CD4-positive, CD25-positive, alpha-beta regulatory T cell (primary cell): ENCODE results near the gene MEIS2. TPM values are rescaled to one million over a fixed set of nuclear protein-coding genes. Genes with fewer than 3 reads are reported as not detected.
A peak's percentile ranks its signal among the peaks of the same experiment; 100 is the strongest.

ENCODE experiments used
- ATAC-seq, 2 donors: fragments of 150-1000 bp; cut with Tn5 transposase; one replicate each; pipeline ENCODE4 v1.10.0; 2021; ENCODE audit warnings: low read depth in 2 of 2, moderate number of reproducible peaks in 2 of 2, moderate library complexity in 1 of 2
- DNase-seq, 3 donors: peaks; one replicate each; pipeline versions ENCODE4 v3.0.0 to v3.0.0-alpha.2; 2012 to 2022; ENCODE audit warnings: mixed read lengths in 1 of 3
- H3K27ac ChIP-seq: one replicate; pipeline ENCODE4 v1.7.0; 2013; ENCODE audit warnings: mild to moderate bottlenecking, low read length; ENCODE audit not compliant: insufficient read depth, poor library complexity, severe bottlenecking
- H3K27me3 ChIP-seq: one replicate; pipeline ENCODE4 v1.7.0; 2013; ENCODE audit warnings: low read length; ENCODE audit not compliant: control insufficient read depth, insufficient read depth
- H3K36me3 ChIP-seq: one replicate; pipeline ENCODE4 v1.7.0; 2013; ENCODE audit warnings: mild to moderate bottlenecking, low read length, moderate library complexity; ENCODE audit not compliant: control insufficient read depth, insufficient read depth
- H3K4me1 ChIP-seq: 2 replicates; pipeline ENCODE4 v1.7.0; 2013; ENCODE audit warnings: mild to moderate bottlenecking, low read length; ENCODE audit not compliant: insufficient read depth, control insufficient read depth, poor library complexity, severe bottlenecking
- H3K4me3 ChIP-seq: one replicate; pipeline ENCODE4 v1.7.0; 2013; ENCODE audit warnings: low read depth, mild to moderate bottlenecking, low read length, moderate library complexity
- H3K9me3 ChIP-seq, 2 experiments: 1 replicate in 1 of 2; 2 replicates in 1 of 2; pipeline ENCODE4 v1.7.0; 2013; ENCODE audit warnings: low read length in 2 of 2, mild to moderate bottlenecking in 1 of 2, moderate library complexity in 1 of 2; ENCODE audit not compliant: control insufficient read depth in 2 of 2
- H3K27ac Mint-ChIP-seq, 3 donors: one replicate each; pipeline ENCODE4 v1.8.0; 2020 to 2022; ENCODE audit warnings: mild to moderate bottlenecking in 3 of 3, mixed read lengths in 3 of 3, moderate library complexity in 2 of 3
- H3K27me3 Mint-ChIP-seq: one replicate; pipeline ENCODE4 v1.8.0; 2022; ENCODE audit warnings: mild to moderate bottlenecking, mixed read lengths
- H3K36me3 Mint-ChIP-seq: one replicate; pipeline ENCODE4 v1.8.0; 2020; ENCODE audit warnings: mixed read lengths
- H3K4me1 Mint-ChIP-seq, 4 donors: one replicate each; pipeline ENCODE4 v1.8.0; 2020 to 2022; ENCODE audit warnings: mixed read lengths in 4 of 4, mild to moderate bottlenecking in 1 of 4
- H3K4me3 Mint-ChIP-seq, 4 donors: one replicate each; pipeline ENCODE4 v1.8.0; 2020 to 2022; ENCODE audit warnings: mild to moderate bottlenecking in 4 of 4, mixed read lengths in 4 of 4, moderate library complexity in 3 of 4
- H3K9me3 Mint-ChIP-seq, 7 donors: one replicate each; pipeline ENCODE4 v1.8.0; 2020 to 2022; ENCODE audit warnings: mixed read lengths in 7 of 7, mild to moderate bottlenecking in 3 of 7, moderate library complexity in 2 of 7
- polyA plus RNA-seq, 4 donors: library from polyadenylated mRNA; unstranded; fragments of 300-500 nt; fragmentation: Illumina TruSeq; gene quantifications; one replicate each; pipeline ENCODE4 v1.2.3, GENCODE V29; 2021
- total RNA-seq: library from RNA; stranded (reverse); gene quantifications from one replicate; pipeline ENCODE4 v1.2.3, GENCODE V29; 2022

The MEIS2 gene
- total and polyA plus RNA-seq, 5 donors from 2014 or later: not detected

DNA sequence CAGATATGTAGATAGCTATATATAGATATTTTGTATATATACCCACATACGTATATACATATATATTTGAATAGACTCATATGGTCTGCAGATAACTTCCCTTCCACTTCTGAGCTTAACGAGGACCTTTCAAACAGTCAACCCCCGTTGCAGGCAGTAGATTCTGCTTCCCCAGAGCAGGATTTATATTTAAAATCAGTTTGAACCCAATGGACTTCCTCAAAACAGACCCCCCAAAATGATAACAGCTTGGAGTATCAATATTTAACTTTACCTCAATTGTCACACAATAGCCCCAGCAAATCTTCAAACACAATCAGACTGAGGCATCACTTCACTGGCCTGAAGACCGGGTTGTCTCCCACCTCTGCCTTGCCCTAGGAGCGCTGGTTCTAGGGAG, 218.3 kb downstream of the MEIS2 start:
- Mint-ChIP-seq H3K4me1 (peaks cover 0 to 15% (median 5%) of the 10 kb centered on the region in 4 donors), H3K9me3 (peaks cover 0 to 14% (median 2%) of the 10 kb centered on the region in 7 donors), H3K27me3 (peaks cover 94% of the 10 kb centered on the region), H3K4me3 (no peak overlapping the region), H3K36me3 (no peaks in the 10 kb centered on the region), H3K27ac (no peak overlapping the region)
- Histone ChIP-seq H3K27ac (no peak overlapping the region), H3K27me3 (peaks cover 66% of the 10 kb centered on the region), H3K4me3 (no peak overlapping the region), H3K4me1 (peaks cover 3% of the 10 kb centered on the region), H3K36me3 (no peaks in the 10 kb centered on the region), H3K9me3 (peaks cover 0 to 3% of the 10 kb centered on the region in 2 experiments)
- ATAC-seq: no peak
- no peak for DNase-seq

- Mint-ChIP-seq H3K4me1 (peaks cover 0 to 12% (median 5%) of the 10 kb centered on the region in 4 donors), H3K36me3 (no peaks in the 10 kb centered on the region), H3K4me3 (no peak overlapping the region), H3K9me3 (peaks cover 0 to 14% (median 2%) of the 10 kb centered on the region in 7 donors), H3K27me3 (peaks cover 94% of the 10 kb centered on the region), H3K27ac (no peak overlapping the region)
- Histone ChIP-seq H3K4me1 (peaks cover 3% of the 10 kb centered on the region), H3K36me3 (no peaks in the 10 kb centered on the region), H3K27ac (no peak overlapping the region), H3K4me3 (no peak overlapping the region), H3K27me3 (peaks cover 68% of the 10 kb centered on the region), H3K9me3 (peaks cover 0 to 1% of the 10 kb centered on the region in 2 experiments)
- DNase-seq (no peak), ATAC-seq (no peak)
Measured at GRCh38 chr15:36881516-36881915, 218.8 kb downstream of the MEIS2 start.

GRCh38 chr15:36880913-36881460, 219.4 kb downstream of the MEIS2 start:
- Mint-ChIP-seq H3K9me3 (peaks cover 0 to 13% (median 2%) of the 10 kb centered on the region in 7 donors), H3K27me3 (peaks cover 93% of the 10 kb centered on the region), H3K27ac (no peak overlapping the region), H3K4me1 (peaks cover 0 to 12% (median 5%) of the 10 kb centered on the region in 4 donors), H3K36me3 (no peaks in the 10 kb centered on the region), H3K4me3 (no peak overlapping the region)
- Histone ChIP-seq H3K4me1 (peaks cover 3% of the 10 kb centered on the region), H3K36me3 (no peaks in the 10 kb centered on the region), H3K4me3 (no peak overlapping the region), H3K27ac (no peak overlapping the region), H3K27me3 (peaks cover 67% of the 10 kb centered on the region), H3K9me3 (no peaks in the 10 kb centered on the region)
- DNase-seq: no peak
- ATAC-seq: no peak

- Histone ChIP-seq H3K36me3 (no peaks in the 10 kb centered on the region), H3K27ac (no peak overlapping the region), H3K27me3 (peaks cover 62% of the 10 kb centered on the region), H3K9me3 (no peaks in the 10 kb centered on the region), H3K4me1 (peaks cover 3% of the 10 kb centered on the region), H3K4me3 (no peak overlapping the region)
- Mint-ChIP-seq H3K27me3 (peaks cover 90% of the 10 kb centered on the region), H3K27ac (no peak overlapping the region), H3K4me3 (no peak overlapping the region), H3K4me1 (peaks cover 0 to 12% (median 5%) of the 10 kb centered on the region in 4 donors), H3K36me3 (no peaks in the 10 kb centered on the region), H3K9me3 (peaks cover 0 to 8% (median 2%) of the 10 kb centered on the region in 7 donors)
- ATAC-seq: no peak
- DNase-seq: no peak
Measured at GRCh38 chr15:36880224-36880912, 220.0 kb downstream of the MEIS2 start.

- Histone ChIP-seq H3K36me3 (no peaks in the 10 kb centered on the region), H3K9me3 (no peaks in the 10 kb centered on the region), H3K27me3 (peaks cover 56% of the 10 kb centered on the region), H3K27ac (no peak overlapping the region), H3K4me1 (peaks cover 3% of the 10 kb centered on the region), H3K4me3 (no peak overlapping the region)
- Mint-ChIP-seq H3K27me3 (peaks cover 90% of the 10 kb centered on the region), H3K4me3 (no peak overlapping the region), H3K9me3 (peaks cover 0 to 8% (median under 1%) of the 10 kb centered on the region in 7 donors), H3K36me3 (no peaks in the 10 kb centered on the region), H3K4me1 (peaks cover 0 to 12% (median 5%) of the 10 kb centered on the region in 4 donors), H3K27ac (no peak overlapping the region)
- DNase-seq (no peak), ATAC-seq (no peak)
Measured at GRCh38 chr15:36879568-36880222, 220.7 kb downstream of the MEIS2 start.

DNA sequence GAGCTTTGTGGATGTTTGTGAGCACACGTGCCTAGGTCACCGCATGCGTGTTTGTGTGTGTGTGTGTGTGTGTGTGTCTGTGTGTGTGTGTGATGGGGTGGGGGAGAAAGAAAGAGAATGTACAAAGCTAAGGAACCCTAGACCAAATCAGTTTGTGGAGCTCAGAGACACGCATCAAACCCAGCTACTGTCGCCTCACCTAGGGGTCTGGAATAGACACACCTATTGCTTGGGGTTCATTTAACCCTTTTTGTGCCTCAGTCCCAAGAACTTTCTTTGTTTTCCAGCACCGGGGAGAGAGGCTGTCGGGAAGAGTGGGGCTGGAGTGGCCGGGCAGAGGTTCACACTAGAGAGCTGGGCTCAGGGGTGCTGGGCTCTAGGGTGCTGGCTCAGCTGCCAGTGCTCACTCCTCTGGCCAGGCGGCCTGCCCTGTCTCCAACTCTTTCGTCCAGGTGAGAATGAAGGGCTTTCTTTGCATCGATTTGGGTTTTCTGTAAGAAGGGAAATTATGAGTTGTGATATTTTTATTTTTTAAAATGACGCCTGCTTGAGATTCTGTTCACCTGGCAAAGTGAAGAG, 221.6 kb downstream of the MEIS2 start:
- H3K4me3 Mint-ChIP-seq: no peak overlapping the region
- H3K27me3 Mint-ChIP-seq: peaks cover 85% of the 10 kb centered on the region
- no peaks in the 10 kb centered on the region for H3K36me3 Mint-ChIP-seq
- H3K27ac Mint-ChIP-seq: no peak overlapping the region
- H3K9me3 ChIP-seq: no peaks in the 10 kb centered on the region
- H3K4me3 ChIP-seq: no peak overlapping the region
- peaks cover 2% of the 10 kb centered on the region for H3K4me1 ChIP-seq
- H3K9me3 Mint-ChIP-seq: peaks cover 0 to 8% (median 0%) of the 10 kb centered on the region in 7 donors
- no peaks in the 10 kb centered on the region for H3K36me3 ChIP-seq
- H3K27ac ChIP-seq: no peak overlapping the region
- peaks cover 56% of the 10 kb centered on the region for H3K27me3 ChIP-seq
- DNase-seq: no peak
- peaks cover 0 to 7% (median 2%) of the 10 kb centered on the region in 4 donors for H3K4me1 Mint-ChIP-seq
- no peak for ATAC-seq

DNA sequence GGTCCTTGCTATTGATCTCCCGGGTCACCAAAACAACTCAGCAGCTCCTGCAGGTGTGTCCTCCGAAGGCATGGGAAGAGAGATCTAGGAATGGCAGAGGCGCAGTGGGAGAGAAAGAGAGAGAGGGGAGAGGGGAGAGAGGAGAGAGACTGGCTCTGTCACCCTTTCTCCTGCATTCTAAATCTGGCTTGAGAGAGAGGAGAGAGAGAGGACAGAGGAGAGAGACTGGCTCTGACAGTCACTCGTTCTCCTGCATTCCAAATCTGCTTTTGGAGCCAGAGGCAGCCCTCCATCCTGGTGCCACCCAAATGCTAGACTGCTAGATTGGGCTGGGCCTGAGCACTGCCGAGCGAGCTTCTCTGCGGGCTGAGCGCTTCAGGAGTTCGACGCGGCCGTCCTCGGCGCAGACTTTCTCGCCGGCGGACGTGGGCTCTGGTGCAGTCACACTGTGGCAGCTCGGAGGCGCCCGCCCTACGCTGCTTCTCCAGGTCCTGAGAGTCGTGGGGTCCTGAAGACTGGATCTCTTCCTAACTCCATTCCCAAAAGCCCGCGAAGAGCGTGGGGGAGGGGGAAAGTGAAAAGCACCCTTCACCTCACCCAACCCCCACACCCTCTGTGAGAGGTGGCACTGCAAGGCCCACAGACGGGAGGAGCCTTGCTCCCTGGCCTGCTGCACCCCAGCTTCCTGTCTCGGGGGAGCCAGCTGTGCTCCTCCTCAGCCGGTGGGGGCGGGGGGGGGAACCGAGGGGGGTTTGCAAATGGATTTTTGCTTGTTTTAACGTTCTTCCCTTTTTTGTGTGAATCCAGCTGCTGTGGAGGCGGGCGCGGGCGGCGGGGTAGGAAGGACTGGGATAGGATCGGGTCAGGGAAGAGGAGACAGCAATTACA, 222.3 kb downstream of the MEIS2 start:
- Mint-ChIP-seq H3K27me3 (peaks cover 78% of the 10 kb centered on the region), H3K4me3 (peak overlapping the region in 2 of 4 donors; percentile 11 to 24), H3K27ac (no peak overlapping the region), H3K36me3 (no peaks in the 10 kb centered on the region), H3K9me3 (peaks cover 0 to 13% (median 0%) of the 10 kb centered on the region in 7 donors), H3K4me1 (peaks cover 0 to 7% (median 2%) of the 10 kb centered on the region in 4 donors)
- Histone ChIP-seq H3K9me3 (no peaks in the 10 kb centered on the region), H3K27me3 (peaks cover 51% of the 10 kb centered on the region), H3K4me3 (no peak overlapping the region), H3K4me1 (no peaks in the 10 kb centered on the region), H3K27ac (no peak overlapping the region), H3K36me3 (no peaks in the 10 kb centered on the region)
- ATAC-seq: peak in 1 of 2 donors; percentile 34
- DNase-seq: no peak
